Measurements from ENCODE around the gene DNAH10. TPM values are rescaled to one million over a fixed set of nuclear protein-coding genes. Genes with fewer than 3 reads are reported as not detected.

Gene DNAH10
- total and polyA plus RNA-seq, 10 of the 15 experiments (the other 5 are each of a cell fraction or from before 2014, with no cell fraction given), result 0.01 to 0.32 (median 0.06) TPM

GRCh38 chr12:123886931-123887582 is 125.0 kb downstream of the DNAH10 start (continued):
- TF ChIP-seq CUX1 (IDR thresholded peaks at IDR 0.05; ENCODE audit: insufficient replicate concordance, low read depth, low read length), result no peak
- no peak for TF ChIP-seq CBX3 (IDR thresholded peaks at IDR 0.05; ENCODE audit: borderline replicate concordance, low read depth)
- no peak for TF ChIP-seq ZNF687 (IDR thresholded peaks at IDR 0.05)
